ENCODE data around the gene LRRC8D. TPM values are rescaled to one million over a fixed set of nuclear protein-coding genes. Genes with fewer than 3 reads are reported as not detected.

The LRRC8D gene
- total RNA-seq, 1 donor from 2014 or later, result 33.9 TPM

Other genes with a start within 250 kb of the LRRC8D start
- 20.1 TPM for gene LRRC8C, start 187.9 kb upstream of the LRRC8D start, total RNA-seq (ENCODE audit: unreplicated experiment)
- 36.5 TPM for gene ZNF326, start 174.1 kb downstream of the LRRC8D start, total RNA-seq (ENCODE audit: unreplicated experiment)

Data from endothelial cell (in vitro differentiated cells).